HG02623 (cell line): ENCODE results near the gene RAB8B.

Source experiments
- ATAC-seq: cut with Tn5 transposase; IDR thresholded peaks from one replicate; pipeline ENCODE4 v1.9.1; 2021; ENCODE audit warnings: moderate library complexity; ENCODE audit not compliant: unreplicated experiment

Gene RAB8B

DNA sequence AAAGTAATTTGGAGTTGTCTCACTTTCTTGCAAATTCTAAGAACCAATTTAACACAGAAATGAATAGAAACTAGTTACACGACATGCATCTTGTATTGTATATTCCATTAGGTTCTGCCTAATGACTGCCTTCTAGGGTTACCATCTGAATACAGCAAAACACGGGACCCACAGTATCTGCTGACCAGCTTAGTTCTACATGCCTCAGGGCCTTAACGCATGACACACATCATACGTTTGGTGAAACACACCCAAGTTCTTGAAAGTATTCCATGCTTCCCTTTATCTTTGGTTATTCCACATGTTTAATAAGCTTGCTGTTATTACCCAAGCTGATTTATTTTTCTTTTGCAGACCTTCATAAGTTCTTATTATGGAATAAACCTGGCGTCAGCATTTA, 115.9 kb downstream of the RAB8B start:
- ATAC-seq: no peak

DNA sequence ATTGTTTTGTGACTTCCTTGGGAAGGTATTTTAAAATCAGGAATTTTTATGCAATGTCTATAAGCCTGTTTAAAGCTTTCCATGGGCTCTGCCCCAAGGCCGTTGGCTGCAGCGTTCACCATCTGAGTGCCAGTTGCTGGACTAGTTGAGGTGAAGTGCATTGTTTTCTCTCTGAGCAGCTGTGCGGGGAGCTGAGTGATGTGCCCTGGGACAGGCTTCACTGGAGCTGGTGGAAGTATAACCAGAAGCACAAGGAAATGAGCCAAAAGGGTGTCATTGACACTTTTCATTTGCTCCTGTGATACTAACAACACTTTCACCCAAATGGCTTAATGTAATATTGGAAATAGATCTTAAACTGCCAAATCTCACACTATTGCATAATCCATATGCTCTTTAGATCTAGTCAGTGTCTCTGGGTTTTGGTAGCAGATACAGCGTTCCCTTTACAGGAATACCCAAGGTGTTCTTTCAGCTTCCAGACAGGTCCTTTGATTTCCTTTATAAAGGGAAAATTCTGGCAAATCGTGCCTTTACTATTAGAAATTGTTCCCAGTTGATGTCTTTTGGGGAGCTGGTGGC, 117.2 kb downstream of the RAB8B start:
- ATAC-seq: no peak

DNA sequence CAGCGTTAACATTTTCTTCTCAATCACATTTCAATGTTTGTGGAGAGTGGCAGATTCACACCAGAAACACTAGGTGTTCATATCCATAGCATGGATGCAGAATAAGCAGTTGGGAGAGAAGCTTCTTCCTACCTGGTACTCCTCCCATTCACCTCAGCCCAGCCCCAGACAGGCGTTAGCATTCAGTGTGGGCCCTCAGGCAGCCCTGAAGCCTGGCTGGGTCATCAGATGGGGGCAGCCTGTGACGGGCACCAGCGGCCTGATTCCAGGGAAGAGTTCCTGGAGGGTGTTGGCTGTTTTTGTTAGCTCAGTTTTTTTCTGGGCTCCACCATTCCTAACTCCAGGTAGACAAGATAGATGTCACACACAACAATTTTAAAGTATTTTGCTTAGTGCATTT, 119.1 kb downstream of the RAB8B start:
- ATAC-seq: no peak

DNA sequence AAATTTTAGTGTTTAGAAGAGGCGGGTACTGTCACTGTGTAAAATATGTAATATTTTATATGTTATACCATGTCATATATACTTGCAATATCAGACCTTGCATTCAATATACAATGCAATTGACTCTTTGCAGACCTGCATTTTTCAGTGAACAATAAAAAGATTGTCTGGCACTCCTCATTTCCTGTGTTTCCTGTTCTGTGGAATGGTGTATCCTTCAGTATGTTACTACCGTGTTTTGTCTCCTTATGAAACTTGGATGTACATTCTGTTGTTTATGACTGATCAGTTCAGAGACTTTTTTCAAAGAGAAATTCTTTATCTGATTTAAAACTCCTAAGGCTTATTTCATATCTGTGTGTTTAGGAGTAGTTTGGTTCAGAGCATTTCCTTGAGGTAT, 119.5 kb downstream of the RAB8B start:
- no peak for ATAC-seq

DNA sequence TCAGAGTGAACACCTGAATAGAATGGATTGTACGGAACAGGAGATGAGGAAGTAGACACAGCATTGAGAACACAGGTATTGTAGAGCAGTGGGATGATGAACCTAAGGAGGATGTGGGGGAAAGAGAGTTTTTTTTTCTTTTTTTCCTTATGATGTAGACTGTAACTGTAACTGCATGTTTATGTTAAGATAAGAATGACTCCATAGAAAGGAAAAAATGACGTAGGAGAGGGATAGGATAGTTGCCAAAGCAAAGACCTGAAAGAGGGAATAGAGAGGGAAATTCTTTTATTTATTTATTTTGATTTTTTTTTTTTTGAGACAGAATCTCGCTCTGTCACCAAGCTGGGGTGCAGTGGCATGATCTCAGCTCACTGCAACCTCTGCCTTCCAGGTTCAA, 121.2 kb downstream of the RAB8B start:
- ATAC-seq: no peak

DNA sequence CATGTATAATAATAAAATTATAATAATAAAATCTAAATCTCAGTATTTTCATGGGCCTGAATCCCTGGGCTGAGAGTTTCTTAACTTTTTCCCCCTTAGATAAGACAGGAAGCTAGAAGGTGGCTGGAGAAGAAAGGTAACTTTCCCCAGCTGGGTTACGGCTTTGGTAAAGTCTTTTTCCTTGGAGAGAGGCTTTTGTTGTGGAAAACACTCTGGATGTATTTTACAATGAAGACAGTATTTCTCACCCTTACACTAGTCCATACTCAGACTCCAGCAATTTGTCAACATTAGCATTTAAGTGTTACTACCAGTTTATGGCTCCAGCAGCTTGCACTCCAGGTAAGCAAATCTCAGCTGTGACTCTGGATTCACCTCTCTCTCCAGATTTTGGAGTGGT, 122.9 kb downstream of the RAB8B start:
- no peak for ATAC-seq

DNA sequence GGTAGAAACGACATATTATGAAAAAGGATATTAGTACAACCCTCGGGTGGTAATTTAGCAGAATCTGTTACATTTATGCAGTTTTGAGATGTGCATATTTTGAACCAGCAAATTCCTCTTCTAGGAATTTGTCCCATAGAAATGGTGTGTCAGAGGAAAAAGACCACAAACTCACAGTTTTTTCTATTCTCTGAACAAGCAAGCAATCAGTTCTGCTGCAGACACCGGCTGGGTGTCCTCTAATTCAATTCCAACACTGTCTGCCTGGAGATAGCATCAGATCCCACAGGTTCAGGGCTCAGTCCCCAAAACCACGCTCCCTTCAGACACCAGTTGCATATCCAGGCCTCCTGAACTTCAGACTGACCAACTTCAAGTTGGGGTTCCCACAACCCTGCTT, 124.4 kb downstream of the RAB8B start:
- ATAC-seq: no peak

DNA sequence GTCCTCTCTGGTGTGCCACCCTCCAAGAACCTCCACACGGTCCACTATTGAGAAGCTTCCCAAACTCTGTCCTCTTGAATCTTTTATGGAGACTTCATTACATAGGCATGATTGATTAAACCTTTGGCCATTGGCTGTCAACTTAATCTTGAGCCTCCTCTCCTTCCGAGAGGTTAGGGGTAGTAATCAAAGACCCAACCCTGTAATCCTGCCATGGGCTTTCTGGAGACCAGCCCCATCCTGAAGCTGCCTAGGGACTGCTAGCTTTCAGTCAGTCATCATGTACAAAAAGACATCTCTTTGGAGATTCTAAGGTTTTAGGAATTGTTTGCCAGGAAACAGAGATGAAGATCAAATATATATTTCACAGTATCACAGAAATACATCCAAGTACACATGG, 125.0 kb downstream of the RAB8B start:
- no peak for ATAC-seq
